SU-DHL-6 (cell line): ENCODE results near the gene TFB1M.

ENCODE experiments used
- H2AFZ ChIP-seq: fragments of 200-600 bp; sonication (generic); 2 replicates; pipeline ENCODE4 v1.6.1; 2014; ENCODE audit warnings: low read depth, mild to moderate bottlenecking, moderate library complexity, mixed read lengths, antibody characterized with exemption, low read length; ENCODE audit not compliant: severe bottlenecking
- H3F3A ChIP-seq: fragments of 200-600 bp; shearing (Covaris generic); 2 replicates; pipeline ENCODE4 v1.6.0; 2016; ENCODE audit warnings: antibody characterized with exemption, mild to moderate bottlenecking; ENCODE audit not compliant: insufficient read depth
- H3K27ac ChIP-seq: fragments of 200-600 bp; sonication (generic); 2 replicates; pipeline ENCODE4 v1.5.1; 2016; ENCODE audit warnings: low read depth, mild to moderate bottlenecking, low read length, moderate library complexity, mixed read lengths
- H3K27me3 ChIP-seq: fragments of 200-600 bp; sonication (generic), shearing (Covaris generic); 2 replicates; pipeline ENCODE4 v1.6.0; 2014; ENCODE audit warnings: mild to moderate bottlenecking, low read length
- H3K36me3 ChIP-seq: fragments of 200-600 bp; sonication (generic); 2 replicates; pipeline ENCODE4 v1.6.1; 2014; ENCODE audit warnings: mild to moderate bottlenecking, low read length, mixed read lengths
- H3K4me2 ChIP-seq: fragments of 300-600, 200-600 bp; shearing (Covaris generic), sonication (generic); 2 replicates; pipeline ENCODE4 v1.6.0; 2014; ENCODE audit warnings: low read length, low read depth, mild to moderate bottlenecking; ENCODE audit not compliant: poor library complexity, severe bottlenecking
- H3K4me3 ChIP-seq: fragments of 200-600 bp; sonication (generic); 2 replicates; pipeline ENCODE4 v1.5.1; 2014; ENCODE audit warnings: antibody characterized with exemption, low read length, mild to moderate bottlenecking, mixed read lengths; ENCODE audit not compliant: insufficient read depth, poor library complexity, severe bottlenecking
- H3K79me2 ChIP-seq: fragments of 200-600 bp; sonication (generic); 2 replicates; pipeline ENCODE4 v1.6.1; 2014; ENCODE audit warnings: mild to moderate bottlenecking, low read length, moderate library complexity; ENCODE audit not compliant: insufficient read depth
- H3K9ac ChIP-seq: fragments of 200-600 bp; sonication (generic); 2 replicates; pipeline ENCODE4 v1.7.0; 2014; ENCODE audit warnings: mild to moderate bottlenecking, low read length
- H3K9me2 ChIP-seq: fragments of 200-600 bp; sonication (generic); replicated peaks from 2 replicates; pipeline ENCODE4 v1.6.1; 2014; ENCODE audit warnings: low read length; ENCODE audit not compliant: insufficient read depth
- H3K9me3 ChIP-seq: fragments of 200-600 bp; sonication (generic); 2 replicates; pipeline ENCODE4 v1.6.1; 2014; ENCODE audit warnings: low read length, mixed read lengths; ENCODE audit not compliant: insufficient read depth
- H4K20me1 ChIP-seq: fragments of 200-600 bp; sonication (generic); 2 replicates; pipeline ENCODE4 v1.6.1; 2014; ENCODE audit warnings: low read depth, mild to moderate bottlenecking, antibody characterized with exemption, low read length, moderate library complexity, mixed read lengths
- CTCF ChIP-seq: fragments of 200-600 bp; sonication (generic); IDR thresholded peaks from one replicate; pipeline ENCODE4 v1.5.1; 2017; ENCODE audit warnings: antibody characterized with exemption, mild to moderate bottlenecking, low read length, moderate library complexity; ENCODE audit not compliant: insufficient read depth, poor library complexity, severe bottlenecking
- EZH2phosphoT487 ChIP-seq: fragments of 200-600 bp; sonication (generic), shearing (Covaris generic); conservative IDR thresholded peaks from 2 replicates; pipeline ENCODE4 v1.6.1; 2018; ENCODE audit warnings: mild to moderate bottlenecking, antibody characterized with exemption, low read length, moderate library complexity, mixed read lengths

Gene TFB1M

GRCh38 chr6:155240905-155241600 is 73.2 kb downstream of the TFB1M start:
- Histone ChIP-seq H3K27ac (no peak overlapping the region), H3K9ac (no peak overlapping the region), H3K4me2 (no peak overlapping the region), H3K9me2 (no peaks in the 10 kb centered on the region), H3K36me3 (peaks cover 19% of the 10 kb centered on the region; the same call in 1 of the 2 replicates), H3K79me2 (no peaks in the 10 kb centered on the region), H3K9me3 (no peaks in the 10 kb centered on the region), H4K20me1 (no peaks in the 10 kb centered on the region), H3K4me3 (no peak overlapping the region), H2AFZ (no peak overlapping the region), H3K27me3 (no peaks in the 10 kb centered on the region), H3F3A (peaks cover 5% of the 10 kb centered on the region; the same call in 1 of the 2 replicates)
- no peak for TF ChIP-seq CTCF
- no peak for TF ChIP-seq EZH2phosphoT487

GRCh38 chr6:155237613-155238012 is 76.7 kb downstream of the TFB1M start:
- Histone ChIP-seq H3K4me3 (no peak overlapping the region), H3K27ac (no peak overlapping the region), H3K27me3 (no peaks in the 10 kb centered on the region), H3K79me2 (0 out of 2 replicates have a peak, but pooled peaks cover 4% of the 10 kb centered on the region), H3K36me3 (0 out of 2 replicates have a peak, but pooled peaks cover 10% of the 10 kb centered on the region), H3K9ac (no peak overlapping the region), H3K9me2 (no peaks in the 10 kb centered on the region), H3K9me3 (no peaks in the 10 kb centered on the region), H2AFZ (no peak overlapping the region), H3F3A (no peaks in the 10 kb centered on the region), H4K20me1 (no peaks in the 10 kb centered on the region), H3K4me2 (no peak overlapping the region)
- TF ChIP-seq CTCF (no peak), EZH2phosphoT487 (no peak)

- Histone ChIP-seq H3K9me2 (no peaks in the 10 kb centered on the region), H3K36me3 (0 out of 2 replicates have a peak, but pooled peaks cover 6% of the 10 kb centered on the region), H3K27me3 (no peaks in the 10 kb centered on the region), H3K9ac (no peak overlapping the region), H3K9me3 (no peaks in the 10 kb centered on the region), H3F3A (no peaks in the 10 kb centered on the region), H3K4me3 (no peak overlapping the region), H3K4me2 (no peak overlapping the region), H4K20me1 (no peaks in the 10 kb centered on the region), H3K27ac (no peak overlapping the region), H3K79me2 (peaks cover 7% of the 10 kb centered on the region; the same call in 1 of the 2 replicates), H2AFZ (no peak overlapping the region)
- TF ChIP-seq EZH2phosphoT487 (no peak), CTCF (no peak)
Measured at GRCh38 chr6:155235087-155235486, 79.2 kb downstream of the TFB1M start.
